Measurements from ENCODE around the gene NLGN1. TPM values are rescaled to one million over a fixed set of nuclear protein-coding genes. Genes with fewer than 3 reads are reported as not detected.

NLGN1 gene
- total and polyA plus RNA-seq, 2 experiments from 2014 or later: 5.1 to 11.2 TPM

DNA sequence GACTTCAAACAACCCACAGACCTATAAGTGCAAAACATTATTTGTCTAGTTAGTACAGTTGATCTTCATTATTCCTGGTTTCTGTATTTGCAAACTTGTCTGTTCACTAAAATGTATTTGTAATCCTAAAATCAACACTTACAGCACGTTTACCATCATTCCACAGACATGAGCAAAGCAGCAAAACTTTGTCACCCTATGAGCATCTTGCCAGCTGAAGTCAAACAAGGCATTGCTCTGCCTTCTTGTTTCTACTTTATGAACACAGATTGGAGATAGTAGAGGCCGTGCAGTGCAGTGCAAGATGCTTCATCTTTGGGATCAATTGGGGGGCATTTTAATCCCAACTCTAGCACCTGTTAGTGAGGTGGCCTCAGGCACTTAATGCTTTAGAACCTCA lies 202.1 kb downstream of the NLGN1 start:
- WGBS (ENCODE audit: low lambda C conversion rate, missing lambda C conversion rate): 64% methylated on average over 2 of the region's 2 CpGs
- no peak for TF ChIP-seq EZH2 (IDR thresholded peaks at IDR 0.05; ENCODE audit: borderline replicate concordance)
- TF ChIP-seq, protein P1, sequence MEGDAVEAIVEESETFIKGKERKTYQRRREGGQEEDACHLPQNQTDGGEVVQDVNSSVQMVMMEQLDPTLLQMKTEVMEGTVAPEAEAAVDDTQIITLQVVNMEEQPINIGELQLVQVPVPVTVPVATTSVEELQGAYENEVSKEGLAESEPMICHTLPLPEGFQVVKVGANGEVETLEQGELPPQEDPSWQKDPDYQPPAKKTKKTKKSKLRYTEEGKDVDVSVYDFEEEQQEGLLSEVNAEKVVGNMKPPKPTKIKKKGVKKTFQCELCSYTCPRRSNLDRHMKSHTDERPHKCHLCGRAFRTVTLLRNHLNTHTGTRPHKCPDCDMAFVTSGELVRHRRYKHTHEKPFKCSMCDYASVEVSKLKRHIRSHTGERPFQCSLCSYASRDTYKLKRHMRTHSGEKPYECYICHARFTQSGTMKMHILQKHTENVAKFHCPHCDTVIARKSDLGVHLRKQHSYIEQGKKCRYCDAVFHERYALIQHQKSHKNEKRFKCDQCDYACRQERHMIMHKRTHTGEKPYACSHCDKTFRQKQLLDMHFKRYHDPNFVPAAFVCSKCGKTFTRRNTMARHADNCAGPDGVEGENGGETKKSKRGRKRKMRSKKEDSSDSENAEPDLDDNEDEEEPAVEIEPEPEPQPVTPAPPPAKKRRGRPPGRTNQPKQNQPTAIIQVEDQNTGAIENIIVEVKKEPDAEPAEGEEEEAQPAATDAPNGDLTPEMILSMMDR (IDR thresholded peaks at IDR 0.05; ENCODE audit: poor library complexity): no peak
- no peak for TF ChIP-seq EZH2phosphoT487 (IDR thresholded peaks at IDR 0.05; ENCODE audit: low read depth, severe bottlenecking, unreplicated experiment)
- Histone ChIP-seq H4K20me1 (ENCODE audit: insufficient read depth, poor library complexity, severe bottlenecking) (no peaks in the 10 kb centered on the region), H3K4me3 (no peak overlapping the region), H3K4me1 (ENCODE audit: insufficient read depth) (no peaks in the 10 kb centered on the region), H3K36me3 (replicated peaks; ENCODE audit: insufficient read depth, low read depth) (no peaks in the 10 kb centered on the region), H3K79me2 (no peaks in the 10 kb centered on the region), H2AFZ (no peak overlapping the region), H3K9me3 (ENCODE audit: low read depth) (no peaks in the 10 kb centered on the region), H3K27me3 (no peaks in the 10 kb centered on the region), H3K9me2 (replicated peaks; ENCODE audit: insufficient read depth) (no peaks in the 10 kb centered on the region), H3K4me2 (no peak overlapping the region), H3K27ac (no peak overlapping the region)
- no peak for DNase-seq (ENCODE audit: low spot score)

DNA sequence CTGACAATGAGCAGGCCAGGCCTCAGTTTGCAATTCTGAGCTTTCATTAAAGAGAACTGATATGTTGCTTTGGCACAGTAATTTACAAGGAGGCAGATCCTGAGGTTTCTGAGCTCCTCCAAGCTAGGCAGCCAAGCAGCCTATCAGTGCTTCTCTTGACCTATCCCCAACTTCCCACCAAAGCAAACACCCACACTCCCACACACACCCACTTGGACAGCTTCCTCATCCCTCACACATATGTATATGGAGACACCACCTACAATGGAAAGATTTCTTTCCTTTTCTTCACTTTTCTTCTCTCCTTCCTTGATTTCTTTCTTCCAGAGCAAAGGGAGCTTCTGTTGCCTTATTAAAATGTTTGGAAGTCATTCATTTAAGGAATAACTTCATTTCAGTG lies 217.0 kb downstream of the NLGN1 start:
- H4K20me1 ChIP-seq (ENCODE audit: insufficient read depth, poor library complexity, severe bottlenecking): no peaks in the 10 kb centered on the region
- H2AFZ ChIP-seq: no peak overlapping the region
- no peak for DNase-seq (ENCODE audit: low spot score)
- H3K9me2 ChIP-seq (replicated peaks; ENCODE audit: insufficient read depth): no peaks in the 10 kb centered on the region
- H3K4me3 ChIP-seq: no peak overlapping the region
- no peaks in the 10 kb centered on the region for H3K36me3 ChIP-seq (replicated peaks; ENCODE audit: insufficient read depth, low read depth)
- TF ChIP-seq EZH2 (IDR thresholded peaks at IDR 0.05; ENCODE audit: borderline replicate concordance): no peak
- TF ChIP-seq, protein P1 (IDR thresholded peaks at IDR 0.05; ENCODE audit: poor library complexity): no peak
- no peak for TF ChIP-seq EZH2phosphoT487 (IDR thresholded peaks at IDR 0.05; ENCODE audit: low read depth, severe bottlenecking, unreplicated experiment)
- no peak overlapping the region for H3K4me2 ChIP-seq
- H3K9me3 ChIP-seq (ENCODE audit: low read depth): no peaks in the 10 kb centered on the region
- H3K27me3 ChIP-seq: no peaks in the 10 kb centered on the region
- H3K4me1 ChIP-seq (ENCODE audit: insufficient read depth): no peaks in the 10 kb centered on the region
- no peak overlapping the region for H3K27ac ChIP-seq
- no peaks in the 10 kb centered on the region for H3K79me2 ChIP-seq

DNA sequence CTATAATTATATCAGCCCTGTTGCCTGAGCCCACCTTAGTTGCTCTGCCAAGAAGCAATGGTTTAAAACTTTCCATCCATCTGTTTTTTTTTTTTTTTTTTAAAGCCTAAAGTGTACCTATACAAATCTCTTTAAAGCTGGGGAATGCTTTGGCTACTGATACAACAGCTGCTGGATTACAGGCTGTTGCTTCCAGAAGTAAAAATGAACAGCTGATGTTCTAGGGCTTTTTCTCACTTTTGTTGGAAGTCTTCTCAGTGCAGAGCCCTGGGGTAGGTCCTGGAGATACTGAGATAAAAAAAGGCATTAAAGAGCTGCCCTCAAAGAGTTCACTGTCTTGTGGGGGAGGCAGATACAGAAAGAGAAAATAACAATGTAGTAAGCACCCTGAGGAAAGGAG lies 218.1 kb downstream of the NLGN1 start:
- Histone ChIP-seq H3K9me3 (ENCODE audit: low read depth) (no peaks in the 10 kb centered on the region), H2AFZ (no peak overlapping the region), H3K79me2 (no peaks in the 10 kb centered on the region), H3K27me3 (no peaks in the 10 kb centered on the region), H3K4me2 (no peak overlapping the region), H3K4me3 (no peak overlapping the region), H3K4me1 (ENCODE audit: insufficient read depth) (no peaks in the 10 kb centered on the region), H4K20me1 (ENCODE audit: insufficient read depth, poor library complexity, severe bottlenecking) (no peaks in the 10 kb centered on the region), H3K36me3 (replicated peaks; ENCODE audit: insufficient read depth, low read depth) (no peaks in the 10 kb centered on the region), H3K9me2 (replicated peaks; ENCODE audit: insufficient read depth) (no peaks in the 10 kb centered on the region), H3K27ac (no peak overlapping the region)
- no peak for DNase-seq (ENCODE audit: low spot score)
- no peak for TF ChIP-seq EZH2 (IDR thresholded peaks at IDR 0.05; ENCODE audit: borderline replicate concordance)
- no peak for TF ChIP-seq EZH2phosphoT487 (IDR thresholded peaks at IDR 0.05; ENCODE audit: low read depth, severe bottlenecking, unreplicated experiment)
- TF ChIP-seq, protein P1 (IDR thresholded peaks at IDR 0.05; ENCODE audit: poor library complexity): no peak

DNA sequence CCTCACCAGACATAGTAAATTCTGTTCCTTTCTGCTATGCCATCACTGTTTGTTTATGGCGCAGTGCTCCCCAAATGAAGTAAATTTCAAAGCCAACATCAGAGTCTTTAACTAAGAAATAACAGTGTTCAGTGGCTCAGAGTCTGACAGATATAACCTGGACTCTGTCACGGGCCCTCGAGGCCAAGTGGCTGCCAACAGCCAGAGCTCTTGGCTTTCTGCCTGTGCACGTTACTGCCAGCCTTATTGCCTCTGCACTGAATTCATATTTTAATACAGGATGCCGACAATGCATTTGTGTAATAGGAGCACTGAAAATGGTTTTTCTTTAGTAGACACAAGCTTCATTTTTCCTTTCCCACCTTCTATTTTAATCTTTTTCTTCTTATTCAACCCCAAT lies 219.9 kb downstream of the NLGN1 start:
- WGBS (ENCODE audit: low lambda C conversion rate, missing lambda C conversion rate): 89% methylated on average over 5 of the region's 5 CpGs
- TF ChIP-seq EZH2 (IDR thresholded peaks at IDR 0.05; ENCODE audit: borderline replicate concordance): no peak
- TF ChIP-seq, protein P1 (IDR thresholded peaks at IDR 0.05; ENCODE audit: poor library complexity): no peak

More for the DNA sequence above, 219.9 kb downstream of the NLGN1 start:
- no peak for DNase-seq (ENCODE audit: low spot score)
- Histone ChIP-seq H4K20me1 (ENCODE audit: insufficient read depth, poor library complexity, severe bottlenecking) (no peaks in the 10 kb centered on the region), H3K79me2 (no peaks in the 10 kb centered on the region), H3K27me3 (no peaks in the 10 kb centered on the region), H3K27ac (no peak overlapping the region), H2AFZ (no peak overlapping the region), H3K4me3 (no peak overlapping the region), H3K9me3 (ENCODE audit: low read depth) (no peaks in the 10 kb centered on the region), H3K4me2 (no peak overlapping the region), H3K9me2 (replicated peaks; ENCODE audit: insufficient read depth) (no peaks in the 10 kb centered on the region), H3K36me3 (replicated peaks; ENCODE audit: insufficient read depth, low read depth) (no peaks in the 10 kb centered on the region), H3K4me1 (ENCODE audit: insufficient read depth) (no peaks in the 10 kb centered on the region)

All from hepatocyte (in vitro differentiated cells).